NK-92 (cell line): ENCODE measurements around the gene REN.

Experiments
- DNase-seq: peaks from one replicate; lab custom pipeline; 2025; ENCODE audit not compliant: unreplicated experiment; lab: John Stamatoyannopoulos, UW

Gene REN

GRCh38 chr1:204191456-204191855 lies 25.3 kb upstream of the REN start:
- DNase-seq, result no peak

GRCh38 chr1:204190212-204191211 lies 24.4 kb upstream of the REN start:
- no peak for DNase-seq

GRCh38 chr1:204188959-204189639 lies 23.0 kb upstream of the REN start:
- DNase-seq, result no peak

- no peak for DNase-seq
These were observed 20.5 kb upstream of the REN start for GRCh38 chr1:204186597-204186996.

GRCh38 chr1:204181116-204181515 lies 15.0 kb upstream of the REN start:
- no peak for DNase-seq

GRCh38 chr1:204180133-204180532 lies 14.0 kb upstream of the REN start:
- DNase-seq, result no peak

- DNase-seq, result no peak
These were observed 12.5 kb upstream of the REN start for GRCh38 chr1:204178487-204179281.

GRCh38 chr1:204177133-204177532 lies 11.0 kb upstream of the REN start:
- DNase-seq, result no peak

GRCh38 chr1:204176049-204176448 lies 9.9 kb upstream of the REN start:
- DNase-seq, result no peak

GRCh38 chr1:204174958-204175357 lies 8.8 kb upstream of the REN start:
- no peak for DNase-seq

GRCh38 chr1:204172404-204173029 lies 6.4 kb upstream of the REN start:
- DNase-seq, result no peak

- no peak for DNase-seq
These were observed 5.6 kb upstream of the REN start for GRCh38 chr1:204171751-204172178.

GRCh38 chr1:204170494-204171155 lies 4.5 kb upstream of the REN start:
- no peak for DNase-seq

GRCh38 chr1:204169858-204170257 lies 3.7 kb upstream of the REN start:
- DNase-seq, result no peak

- DNase-seq, result no peak
These were observed 1.6 kb upstream of the REN start for GRCh38 chr1:204167730-204168129.

- DNase-seq, result no peak
These were observed 3.6 kb downstream of the REN start for GRCh38 chr1:204162494-204163074.

- DNase-seq, result no peak
These were observed 4.3 kb downstream of the REN start for GRCh38 chr1:204161609-204162493.

- no peak for DNase-seq
These were observed 8.2 kb downstream of the REN start for GRCh38 chr1:204157962-204158361.

- no peak for DNase-seq
These were observed 10.3 kb downstream of the REN start for GRCh38 chr1:204155881-204156280.
